ENCODE results near the gene SLC16A6.
"Not testable (repeated sequence)": the region's sequence is repeated elsewhere in the genome, so short reads cannot be mapped to it uniquely, and the experiment has no call there.

Gene SLC16A6

GRCh38 chr17:68257934-68258333 lies 33.0 kb downstream of the SLC16A6 start:
- TF ChIP-seq CTCF (IDR thresholded peaks at IDR 0.05; ENCODE audit: low read depth, low read length): no peak
- DNase-seq (ENCODE audit: extremely low read depth, low read depth): no peak

DNA sequence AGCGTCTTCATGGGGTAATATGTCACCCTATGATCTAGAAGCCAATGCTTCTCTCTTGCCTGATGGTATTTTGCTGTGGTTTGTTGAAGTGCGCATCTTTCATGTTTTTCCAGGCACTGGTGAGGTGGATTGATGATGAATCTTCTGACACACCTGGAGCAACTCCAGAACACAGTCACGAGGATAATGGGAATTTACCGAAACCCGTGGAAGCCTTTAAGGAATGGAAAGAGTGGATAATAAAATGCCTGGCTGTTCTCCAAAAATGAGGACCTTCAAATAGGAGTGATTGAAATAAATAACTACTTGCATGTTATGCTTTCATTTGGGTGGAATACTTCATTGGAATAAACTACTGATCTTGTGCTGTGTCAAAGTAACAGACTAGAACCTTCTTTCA lies 34.2 kb downstream of the SLC16A6 start:
- not testable (repeated sequence) for DNase-seq (ENCODE audit: extremely low read depth, low read depth)

GRCh38 chr17:68255731-68256538 lies 35.0 kb downstream of the SLC16A6 start:
- no peak for DNase-seq (ENCODE audit: extremely low read depth, low read depth)

GRCh38 chr17:68255151-68255550 lies 35.8 kb downstream of the SLC16A6 start:
- no peak for DNase-seq (ENCODE audit: extremely low read depth, low read depth)
- TF ChIP-seq CTCF (IDR thresholded peaks at IDR 0.05; ENCODE audit: low read depth, low read length): no peak

More at GRCh38 chr17:68255731-68256538, 35.0 kb downstream of the SLC16A6 start:
- no peak for TF ChIP-seq CTCF (IDR thresholded peaks at IDR 0.05; ENCODE audit: low read depth, low read length)

GRCh38 chr17:68253426-68253825 lies 37.5 kb downstream of the SLC16A6 start:
- not testable (repeated sequence) for DNase-seq (ENCODE audit: extremely low read depth, low read depth)

DNA sequence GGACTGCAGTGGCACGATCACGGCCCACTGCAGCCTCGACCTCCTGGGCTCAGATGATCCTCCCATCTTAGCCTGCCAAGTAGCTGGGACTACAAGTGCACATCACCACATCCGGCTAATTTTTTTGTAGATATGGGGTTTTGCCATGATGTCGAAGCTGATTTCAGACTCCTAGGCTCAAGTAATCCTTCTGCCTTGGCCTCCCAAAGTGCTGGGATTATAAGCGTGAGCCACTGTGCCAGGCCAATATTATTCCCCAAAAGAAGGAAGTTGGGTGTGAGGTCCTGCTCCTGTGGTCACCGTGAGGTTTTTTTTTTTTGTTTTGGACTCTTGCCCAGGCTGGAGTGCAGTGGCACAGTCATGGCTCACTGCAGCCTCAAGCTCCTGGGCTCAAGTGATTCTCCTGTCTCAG lies 41.6 kb downstream of the SLC16A6 start:
- no peak for DNase-seq (ENCODE audit: extremely low read depth, low read depth)
- no peak for TF ChIP-seq CTCF (IDR thresholded peaks at IDR 0.05; ENCODE audit: low read depth, low read length)

DNA sequence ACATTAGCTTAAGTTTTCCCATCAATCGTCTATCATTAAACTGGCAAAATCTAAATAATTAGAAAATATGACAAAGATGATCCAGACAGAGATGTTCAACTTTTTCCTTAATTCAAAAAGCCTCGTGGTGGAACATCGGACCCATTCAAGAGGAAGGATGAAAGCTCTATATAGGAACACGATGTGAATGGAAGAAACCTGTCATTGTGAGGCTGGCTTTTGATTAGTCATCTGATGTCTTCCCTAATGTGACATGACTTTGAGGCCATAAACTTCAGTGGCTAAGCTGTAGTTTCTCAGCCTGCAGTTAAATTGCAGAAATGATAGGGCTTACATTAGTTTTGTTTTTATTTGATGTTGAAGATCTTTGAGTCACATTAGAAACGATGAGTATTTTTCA lies 42.0 kb downstream of the SLC16A6 start:
- DNase-seq (ENCODE audit: extremely low read depth, low read depth): no peak
- TF ChIP-seq CTCF (IDR thresholded peaks at IDR 0.05; ENCODE audit: low read depth, low read length): no peak

DNA sequence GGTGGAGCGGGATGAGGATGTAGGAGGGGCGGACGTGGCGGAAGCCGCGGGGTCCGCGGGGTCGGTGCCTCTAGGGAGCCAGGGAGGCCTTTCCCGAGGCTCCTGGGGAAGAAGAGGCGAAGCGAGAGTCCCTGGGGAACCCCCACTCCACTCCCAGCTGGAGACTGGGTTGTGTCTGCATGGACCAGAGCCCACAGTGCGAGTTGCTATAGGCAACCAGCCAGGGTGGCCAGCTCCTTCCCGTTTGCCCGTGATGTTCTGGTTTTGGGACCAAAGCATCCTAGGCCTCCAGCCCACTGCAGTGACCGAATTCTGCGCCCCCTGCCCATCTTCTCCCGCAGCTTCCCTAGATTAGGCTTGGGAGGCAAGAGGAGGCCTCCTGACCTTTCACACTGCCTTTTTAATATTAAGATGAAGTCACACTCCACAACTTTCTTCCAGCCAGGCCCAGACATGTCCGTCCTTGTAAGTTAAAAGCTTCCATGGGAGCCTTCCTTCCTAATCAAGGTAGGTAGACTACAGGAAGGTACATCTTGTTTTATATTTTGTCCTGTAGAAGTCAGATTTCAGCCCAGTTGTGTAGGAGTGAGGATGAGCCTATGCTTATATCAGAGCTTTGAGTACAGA lies 42.6 kb downstream of the SLC16A6 start:
- no peak for TF ChIP-seq CTCF (IDR thresholded peaks at IDR 0.05; ENCODE audit: low read depth, low read length)
- DNase-seq (ENCODE audit: extremely low read depth, low read depth): peak; percentile 47

Data from AG09319 (cell line).